ENCODE results near the gene MRPL20.
"Not testable (repeated sequence)": the region's sequence is repeated elsewhere in the genome, so short reads cannot be mapped to it uniquely, and the experiment has no call there.

- TF ChIP-seq POLR2A, CTCF (IDR thresholded peaks at IDR 0.05): not testable (repeated sequence)
Measured at GRCh38 chr1:1412311-1412902, 5.3 kb upstream of the MRPL20 start.
